ENCODE data around the gene ASAP3. TPM values are rescaled to one million over a fixed set of nuclear protein-coding genes. Genes with fewer than 3 reads are reported as not detected.

Gene ASAP3
- total and polyA plus RNA-seq, 2 of the 4 experiments (the other 2 are of a cell fraction): 18.6 to 18.8 TPM

- in situ Hi-C loops (cut with MboI; ENCODE audit: low sequenced_read_pairs) (no loop called here), dilution Hi-C loops (cut with HindIII; ENCODE audit: low sequenced_read_pairs, unreplicated experiment) (no loop called here)
These were observed 88.7 kb downstream of the ASAP3 start for GRCh38 chr1:23395154-23395724.

More at GRCh38 chr1:23395154-23395724, 88.7 kb downstream of the ASAP3 start:
- intact Hi-C loops (cut with micrococcal nuclease): no loop called here
- Histone ChIP-seq H3K36me3 (ENCODE audit: control insufficient read depth, insufficient read depth, low read length) (no peaks in the 10 kb centered on the region), H2BK120ac (ENCODE audit: low read depth, low read length) (peak overlapping the region; percentile 70; the same call in 1 of the 2 replicates), H3K14ac (replicated peaks; ENCODE audit: low read depth, low read length) (peak overlapping the region; percentile 41), H3K9me3 (ENCODE audit: control insufficient read depth, insufficient read depth, low read length) (no peaks in the 10 kb centered on the region), H3K4me3 (ENCODE audit: insufficient read depth, low read depth, low read length) (no peak overlapping the region), H3K23ac (ENCODE audit: low read depth, low read length) (peak overlapping the region; percentile 11; the same call in 1 of the 2 replicates), H2BK5ac (ENCODE audit: low read depth, low read length, poor library complexity, severe bottlenecking) (no peak overlapping the region), H2AK5ac (ENCODE audit: low read depth, low read length) (peak overlapping the region; percentile 43; the same call in 1 of the 2 replicates), H3K4ac (ENCODE audit: low read depth, low read length) (peak overlapping the region; percentile 47; the same call in 1 of the 2 replicates), H3K9me1 (ENCODE audit: insufficient read depth, low read length) (peaks cover 27% of the 10 kb centered on the region), H4K5ac (ENCODE audit: low read depth, low read length) (peak overlapping the region; percentile 7; the same call in 1 of the 2 replicates), H4K91ac (ENCODE audit: insufficient read depth, low read depth, low read length) (peak overlapping the region; percentile 33), H3K18ac (ENCODE audit: low read depth, low read length) (peak overlapping the region; percentile 8; the same call in 1 of the 2 replicates), H4K20me1 (ENCODE audit: insufficient read depth, low read length) (0 out of 2 replicates have a peak, but pooled peaks cover 7% of the 10 kb centered on the region), H2BK15ac (ENCODE audit: low read depth, low read length) (peak overlapping the region; percentile 0; the same call in 1 of the 3 replicates), H3K9ac (ENCODE audit: low read depth, low read length) (peak overlapping the region; percentile 51; the same call in 1 of the 2 replicates), H3K27ac (ENCODE audit: insufficient read depth, low read length) (peak overlapping the region; percentile 75; the same call in 1 of the 2 replicates), H2AFZ (replicated peaks; ENCODE audit: low read length, poor library complexity) (peak overlapping the region; percentile 9), H3K4me1 (ENCODE audit: control insufficient read depth, insufficient read depth, low read length) (peaks cover 18% of the 10 kb centered on the region), H3K27me3 (ENCODE audit: control insufficient read depth, insufficient read depth, low read length) (no peaks in the 10 kb centered on the region), H3K56ac (ENCODE audit: extremely low read depth, insufficient read depth, low read length) (0 out of 2 replicates have a peak overlapping the region, but pooled peaks have one; percentile 30), H2AK9ac (replicated peaks; ENCODE audit: low read depth, low read length, poor library complexity) (peak overlapping the region; percentile 11), H4K8ac (ENCODE audit: low read depth in 2 of 2, low read length in 2 of 2) (peak overlapping the region in 1 of 2 experiments; percentile 68; a peak in 3 of 4 replicates), H3K79me1 (ENCODE audit: low read depth in 1 of 2, low read length in 2 of 2) (peaks cover 0 to 15% of the 10 kb centered on the region in 2 experiments; a peak in 2 of 4 replicates), H2BK20ac (ENCODE audit: low read depth, low read length) (peak overlapping the region; percentile 21), H3K4me2 (ENCODE audit: low read depth, low read length) (no peak overlapping the region)
- TF ChIP-seq CHD1 (IDR thresholded peaks at IDR 0.05; ENCODE audit: low read depth, low read length): no peak
- TF ChIP-seq MAZ (IDR thresholded peaks at IDR 0.05; ENCODE audit: borderline replicate concordance, low read depth, low read length): no peak
- no peak for TF ChIP-seq MAFK (IDR thresholded peaks at IDR 0.05; ENCODE audit: low read depth, low read length)
- no peak for TF ChIP-seq RFX5 (IDR thresholded peaks at IDR 0.05; ENCODE audit: low read depth, low read length)
- TF ChIP-seq CEBPB (IDR thresholded peaks at IDR 0.05; ENCODE audit: low read depth, low read length): no peak
- TF ChIP-seq RAD21 (IDR thresholded peaks at IDR 0.05; ENCODE audit: low read length): no peak
- no peak for TF ChIP-seq POLR2A (IDR thresholded peaks at IDR 0.05; ENCODE audit: low read depth, low read length)
- TF ChIP-seq FOS (IDR thresholded peaks at IDR 0.05; ENCODE audit: low read depth, low read length): no peak
- TF ChIP-seq ELK1 (IDR thresholded peaks at IDR 0.05; ENCODE audit: borderline replicate concordance, low read depth, low read length): no peak
- TF ChIP-seq MXI1 (IDR thresholded peaks at IDR 0.05; ENCODE audit: borderline replicate concordance, low read depth, low read length): no peak
- no peak for TF ChIP-seq SMC3 (IDR thresholded peaks at IDR 0.05; ENCODE audit: low read depth, low read length)
- ChIA-PET CTCF (interaction anchor here (1.1 to 2.8 kb wide), 2 partner anchors 8 to 18 kb away, joined by 3 to 16 read pairs; no protein-coding TSS in a partner anchor), POLR2A (ENCODE audit: unreplicated experiment) (interaction anchor here (0.7 to 1.4 kb wide), 2 partner anchors 9 to 947 kb away, joined by 3 to 19 read pairs; no protein-coding TSS in a partner anchor)
- DNase-seq (no peak), ATAC-seq (ENCODE audit: low read depth) (no peak)
- BruUV-seq (replicated peaks): no TSS peak
- WGBS, 2 experiments (ENCODE audit: extremely low coverage in 2 of 2, insufficient read length in 1 of 2): no CpG with 5 or more reads among the region's 8 CpGs
